HEK293 (cell line): ENCODE results near the gene POR.

ENCODE experiments used
- BCL11B ChIP-seq: fragments of 450-650 bp; formaldehyde crosslinking; IDR thresholded peaks from 2 replicates; pipeline ENCODE4 v1.5.1; 2016; ENCODE audit warnings: low read depth, missing biosample characterization, missing genetic modification characterization
- CTCF ChIP-seq: fragments of 450-650 bp; formaldehyde crosslinking; IDR thresholded peaks from 2 replicates; pipeline ENCODE4 v1.5.1; 2016; ENCODE audit warnings: missing biosample characterization, missing genetic modification characterization
- KLF7 ChIP-seq: fragments of 450-650 bp; formaldehyde crosslinking; IDR thresholded peaks from 2 replicates; pipeline ENCODE4 v1.5.1; 2016; ENCODE audit warnings: missing biosample characterization, missing genetic modification characterization, borderline replicate concordance
- KLF9 ChIP-seq: fragments of 450-650 bp; formaldehyde crosslinking; IDR thresholded peaks from 2 replicates; pipeline ENCODE4 v1.5.1; 2016; ENCODE audit warnings: missing biosample characterization, missing genetic modification characterization, low read depth
- ZBTB1 ChIP-seq: fragments of 450-650 bp; formaldehyde crosslinking; IDR thresholded peaks from 2 replicates; pipeline ENCODE4 v1.5.1; 2016; ENCODE audit warnings: missing biosample characterization, missing genetic modification characterization
- ZEB2 ChIP-seq: fragments of 450-650 bp; formaldehyde crosslinking; IDR thresholded peaks from 2 replicates; pipeline ENCODE4 v1.5.1; 2016; ENCODE audit warnings: missing biosample characterization, missing genetic modification characterization
- ZNF184 ChIP-seq: fragments of 450-650 bp; IDR thresholded peaks from 2 replicates; pipeline ENCODE4 v1.5.1; 2018; ENCODE audit warnings: missing biosample characterization, mild to moderate bottlenecking, missing genetic modification characterization
- ZNF433 ChIP-seq: fragments of 450-650 bp; formaldehyde crosslinking; IDR thresholded peaks from 2 replicates; pipeline ENCODE4 v1.5.1; 2016; ENCODE audit warnings: missing biosample characterization, missing genetic modification characterization, low read depth
- ZNF48 ChIP-seq: fragments of 450-650 bp; formaldehyde crosslinking; IDR thresholded peaks from 2 replicates; pipeline ENCODE4 v1.5.1; 2016; ENCODE audit warnings: missing biosample characterization, missing genetic modification characterization
- ZNF677 ChIP-seq: fragments of 450-650 bp; IDR thresholded peaks from 2 replicates; pipeline ENCODE4 v1.5.0; 2018; ENCODE audit warnings: missing biosample characterization, mild to moderate bottlenecking, missing genetic modification characterization, moderate library complexity
- ZNF768 ChIP-seq: fragments of 450-650 bp; formaldehyde crosslinking; IDR thresholded peaks from 2 replicates; pipeline ENCODE4 v1.5.1; 2018; ENCODE audit warnings: missing biosample characterization, mild to moderate bottlenecking, missing genetic modification characterization

- TF ChIP-seq CTCF: no peak
- TF ChIP-seq ZNF677 (tag by site-specific recombination): no peak
- no peak for TF ChIP-seq KLF7
- no peak for TF ChIP-seq BCL11B (tag by site-specific recombination)
- TF ChIP-seq ZBTB1 (tag by site-specific recombination): no peak
- no peak for TF ChIP-seq ZEB2
- TF ChIP-seq ZNF768 (tag by site-specific recombination): no peak
- no peak for TF ChIP-seq ZNF48
- no peak for TF ChIP-seq ZNF184
- TF ChIP-seq KLF9 (tag by site-specific recombination): no peak
- TF ChIP-seq ZNF433 (tag by site-specific recombination): no peak
These were observed 65.7 kb downstream of the POR start for GRCh38 chr7:75980430-75981202.
